ENCODE measurements around the gene PACS1. TPM values are rescaled to one million over a fixed set of nuclear protein-coding genes. Genes with fewer than 3 reads are reported as not detected.
A peak's percentile ranks its signal among the peaks of the same experiment; 100 is the strongest.
"Not testable (repeated sequence)": the region's sequence is repeated elsewhere in the genome, so short reads cannot be mapped to it uniquely, and the experiment has no call there.

The PACS1 gene
- polyA plus RNA-seq, 3 donors, result 48.0 to 59.2 (median 53.1) TPM

- peak in 5 of 11 donors; percentile 52 to 73 (median 62) for DNase-seq (ENCODE audit: extremely low read depth in 1 of 11, low read depth in 9 of 11, low spot score in 4 of 11)
These were observed 1.8 kb upstream of the PACS1 start for GRCh38 chr11:66068154-66068821.

GRCh38 chr11:66068923-66069714, 953 bp upstream of the PACS1 start:
- DNase-seq (ENCODE audit: extremely low read depth in 1 of 11, low read depth in 9 of 11, low spot score in 4 of 11), result no peak

- no peak for DNase-seq (ENCODE audit: extremely low read depth in 1 of 11, low read depth in 9 of 11, low spot score in 4 of 11)
These were observed 720 bp downstream of the PACS1 start for GRCh38 chr11:66070604-66071380.

DNA sequence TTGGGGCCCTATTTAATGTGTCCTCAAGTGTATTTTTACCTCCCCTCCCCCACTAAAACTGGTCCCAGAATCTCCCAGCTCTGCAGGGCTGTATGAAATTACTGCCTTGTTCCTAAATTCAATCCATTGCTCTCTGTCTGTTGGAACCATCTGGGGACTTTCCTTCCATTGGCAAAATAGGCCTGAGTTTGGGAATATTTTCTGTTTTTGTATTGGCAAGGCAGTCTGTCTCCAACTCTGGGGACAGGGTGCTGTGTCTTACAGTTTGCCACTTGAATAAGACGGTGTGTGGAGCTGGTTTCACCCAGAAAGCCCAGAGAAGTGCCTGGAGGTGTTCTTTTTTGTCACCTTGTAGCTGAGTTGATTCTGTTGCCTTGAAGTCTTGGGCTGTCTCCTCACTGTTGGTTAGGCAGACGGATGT, 1.3 kb downstream of the PACS1 start:
- DNase-seq (ENCODE audit: extremely low read depth in 1 of 11, low read depth in 9 of 11, low spot score in 4 of 11), result no peak

- DNase-seq (ENCODE audit: extremely low read depth in 1 of 11, low read depth in 9 of 11, low spot score in 4 of 11), result no peak
These were observed 2.0 kb downstream of the PACS1 start for GRCh38 chr11:66072081-66072480.

GRCh38 chr11:66072518-66072917, 2.4 kb downstream of the PACS1 start:
- no peak for DNase-seq (ENCODE audit: extremely low read depth in 1 of 11, low read depth in 9 of 11, low spot score in 4 of 11)

DNA sequence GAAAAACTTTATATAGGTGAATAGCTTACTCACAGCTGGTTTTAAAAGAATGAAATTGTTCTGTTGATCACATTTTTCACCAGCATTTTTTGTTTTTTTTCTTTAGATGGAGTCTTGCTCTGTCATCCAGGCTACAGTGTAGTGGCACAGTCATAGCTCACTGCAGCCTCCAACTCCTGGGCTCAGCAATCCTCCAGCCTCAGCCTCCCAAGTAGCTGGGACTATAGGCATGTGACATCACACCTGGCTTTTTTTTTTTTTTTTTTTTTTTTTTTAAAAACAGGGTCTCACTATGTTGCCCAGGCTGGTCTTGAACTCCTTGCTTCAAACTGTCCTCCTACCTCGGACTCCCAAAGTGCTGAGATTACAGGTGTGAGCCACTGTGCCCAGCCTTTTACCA, 3.6 kb downstream of the PACS1 start:
- DNase-seq (ENCODE audit: extremely low read depth in 1 of 11, low read depth in 9 of 11, low spot score in 4 of 11), result no peak

DNA sequence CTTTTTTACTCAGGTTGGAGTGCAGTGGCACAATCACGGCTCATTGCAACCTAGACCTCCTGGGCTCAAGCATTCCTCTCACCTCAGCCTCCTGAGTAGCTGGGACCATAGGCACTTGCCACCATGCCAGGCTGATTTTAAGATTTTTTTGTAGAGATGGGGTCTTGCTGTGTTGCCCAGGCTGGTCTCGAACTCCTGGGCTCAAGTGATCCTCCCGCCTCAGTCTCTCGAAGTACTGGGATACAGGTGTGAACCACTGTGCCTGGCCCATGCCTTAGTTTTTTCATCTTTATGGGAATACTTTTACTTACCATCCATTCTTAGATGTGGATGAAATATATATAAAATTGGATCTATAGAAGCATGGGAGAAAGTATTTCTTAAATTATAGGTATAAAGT, 5.2 kb downstream of the PACS1 start:
- no peak for DNase-seq (ENCODE audit: extremely low read depth in 1 of 11, low read depth in 9 of 11, low spot score in 4 of 11)

GRCh38 chr11:66076561-66076960, 6.5 kb downstream of the PACS1 start:
- DNase-seq (ENCODE audit: extremely low read depth in 1 of 11, low read depth in 9 of 11, low spot score in 4 of 11), result no peak

GRCh38 chr11:66077927-66078326, 7.9 kb downstream of the PACS1 start:
- DNase-seq (ENCODE audit: extremely low read depth in 1 of 11, low read depth in 9 of 11, low spot score in 4 of 11), result no peak

- not testable (repeated sequence) for DNase-seq (ENCODE audit: extremely low read depth in 1 of 11, low read depth in 9 of 11, low spot score in 4 of 11)
These were observed 8.9 kb downstream of the PACS1 start for GRCh38 chr11:66078949-66079348.

DNA sequence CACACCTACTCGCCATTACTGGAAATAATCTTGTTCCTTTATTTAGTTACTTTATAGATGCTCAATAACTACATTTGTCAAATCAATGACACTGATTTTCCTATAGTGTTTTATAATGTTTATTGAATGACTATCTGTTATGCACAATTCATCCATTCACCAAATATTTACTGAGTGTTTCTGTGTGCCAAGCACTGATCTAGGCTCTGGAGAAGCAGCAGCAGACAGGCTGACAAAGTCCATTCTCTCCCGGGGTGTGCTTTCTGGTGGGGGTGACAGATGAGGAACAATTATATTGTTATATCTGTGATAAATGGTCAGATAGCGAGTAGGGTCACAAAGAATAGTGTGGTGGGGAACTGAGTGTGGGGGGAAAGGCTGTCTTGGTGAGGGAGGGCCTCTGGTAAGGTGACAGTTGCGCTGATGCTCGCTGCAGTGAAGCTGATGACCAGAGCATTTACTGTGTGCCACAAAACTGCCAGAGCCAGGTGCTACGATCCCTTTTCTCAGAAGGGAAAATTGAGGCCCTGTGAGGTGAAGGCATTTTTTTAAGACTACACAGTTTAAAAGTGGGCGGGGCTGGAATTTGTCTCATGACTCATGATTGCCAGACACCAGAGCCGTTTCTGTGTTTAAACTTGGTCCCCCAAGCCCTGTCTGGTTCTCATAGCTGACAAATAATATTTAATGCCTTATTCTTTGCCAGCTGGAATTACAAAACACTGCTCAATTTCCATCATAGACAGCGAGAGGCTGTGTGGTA, 10.2 kb downstream of the PACS1 start:
- DNase-seq (ENCODE audit: extremely low read depth in 1 of 11, low read depth in 9 of 11, low spot score in 4 of 11), result no peak

DNA sequence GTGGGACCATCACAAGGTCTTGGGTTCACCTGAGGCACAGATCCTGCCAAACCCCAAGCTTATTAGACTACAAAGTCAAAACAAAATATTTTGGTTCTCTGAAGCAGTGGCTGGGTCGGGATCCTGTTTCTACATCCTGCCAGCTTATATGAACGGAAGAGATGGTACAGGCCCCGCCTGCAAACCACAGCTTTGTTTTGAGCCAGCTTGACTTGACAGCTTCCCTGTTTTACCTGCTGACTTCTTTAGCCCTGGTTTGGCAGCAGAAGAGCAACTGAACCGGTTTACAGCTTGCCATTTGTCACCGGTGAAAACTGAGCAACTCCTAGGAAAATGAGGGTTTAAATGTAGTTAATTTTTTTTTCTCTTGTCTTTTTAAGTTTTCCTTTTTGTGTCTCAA, 11.4 kb downstream of the PACS1 start:
- DNase-seq (ENCODE audit: extremely low read depth in 1 of 11, low read depth in 9 of 11, low spot score in 4 of 11), result no peak

DNA sequence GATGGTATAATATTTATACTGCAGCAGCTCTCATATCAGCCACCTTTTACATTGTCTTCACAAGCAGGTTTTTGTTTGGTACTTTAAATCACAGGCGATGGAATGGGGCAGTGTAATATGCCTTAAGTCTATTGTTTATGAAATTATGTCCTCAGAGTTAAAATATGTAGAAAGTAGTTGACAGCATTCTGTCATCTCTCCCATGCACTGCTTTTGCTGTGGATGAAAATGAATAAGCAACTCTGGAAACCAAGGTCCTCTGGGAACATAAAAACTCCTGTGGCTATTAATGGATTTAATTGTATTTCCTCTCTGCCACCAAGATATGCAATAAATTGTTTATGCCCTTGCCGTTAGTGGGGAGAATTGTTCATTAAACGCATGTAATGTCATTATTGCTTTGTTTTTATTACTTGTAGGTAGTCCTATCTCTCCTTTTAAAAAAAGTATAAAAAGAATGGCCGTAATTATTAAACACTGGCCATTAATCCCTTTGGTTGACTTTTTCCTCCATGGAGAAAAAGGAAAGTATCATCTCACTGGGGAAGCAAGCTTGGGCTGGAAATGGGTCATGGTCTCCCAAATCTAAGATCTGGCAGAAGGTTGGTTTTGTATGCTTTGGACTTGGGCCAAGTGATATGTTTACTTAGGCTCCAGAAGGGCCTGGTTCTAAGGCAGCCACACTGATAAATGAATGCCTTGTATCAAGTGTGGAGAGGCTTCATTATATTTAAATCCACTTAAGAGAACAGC, 13.1 kb downstream of the PACS1 start:
- no peak for DNase-seq (ENCODE audit: extremely low read depth in 1 of 11, low read depth in 9 of 11, low spot score in 4 of 11)

GRCh38 chr11:66083767-66084166, 13.7 kb downstream of the PACS1 start:
- DNase-seq (ENCODE audit: extremely low read depth in 1 of 11, low read depth in 9 of 11, low spot score in 4 of 11), result no peak

- DNase-seq (ENCODE audit: extremely low read depth in 1 of 11, low read depth in 9 of 11, low spot score in 4 of 11), result no peak
These were observed 14.9 kb downstream of the PACS1 start for GRCh38 chr11:66084821-66085475.

GRCh38 chr11:66087148-66087908, 17.3 kb downstream of the PACS1 start:
- no peak for DNase-seq (ENCODE audit: extremely low read depth in 1 of 11, low read depth in 9 of 11, low spot score in 4 of 11)
